A673 (cell line): ENCODE measurements around the gene SORBS2. TPM values are rescaled to one million over a fixed set of nuclear protein-coding genes. Genes with fewer than 3 reads are reported as not detected.

Experiments used
- BruUV-seq: library from RNA; stranded (reverse); fragments of 400-500 nt; replicated peaks from 2 replicates; lab custom pipeline; 2021; lab: Mats Ljungman, UMichigan
- CTCF ChIA-PET: fragments of 300-600 bp; sonication (Branson Sonifier 250); formaldehyde crosslinking; loops from one replicate; lab custom pipeline; 2022; ENCODE audit warnings: antibody characterized with exemption; lab: Charles Lee
- POLR2A ChIA-PET: fragments of 300-600 bp; sonication (Branson Sonifier 250); formaldehyde crosslinking; loops from one replicate; lab custom pipeline; 2022; ENCODE audit warnings: antibody characterized with exemption; ENCODE audit not compliant: low non-redundant PET; lab: Charles Lee
- DNase-seq: peaks from one replicate; pipeline ENCODE4 v3.0.0-alpha.2; 2015; ENCODE audit warnings: low spot score
- H3K27ac ChIP-seq: fragments of 200-600 bp; sonication (generic); 2 replicates; pipeline ENCODE4 v1.5.1; 2016; ENCODE audit warnings: mixed run types, low read depth, mild to moderate bottlenecking, mixed read lengths, antibody characterized with exemption, low read length; ENCODE audit not compliant: poor library complexity, severe bottlenecking
- H3K27me3 ChIP-seq: fragments of 200-600 bp; sonication (generic); replicated peaks from 2 replicates; pipeline ENCODE4 v1.6.1; 2017; ENCODE audit warnings: mixed run types, low read depth, mild to moderate bottlenecking, mixed read lengths, antibody characterized with exemption, low read length; ENCODE audit not compliant: insufficient read depth, poor library complexity
- H3K36me3 ChIP-seq: fragments of 200-600 bp; sonication (generic); 2 replicates; pipeline ENCODE4 v1.6.1; 2016; ENCODE audit warnings: mixed run types, mild to moderate bottlenecking, mixed read lengths, antibody characterized with exemption, low read length; ENCODE audit not compliant: insufficient read depth, poor library complexity, severe bottlenecking
- H3K4me1 ChIP-seq: fragments of 200-600 bp; sonication (generic); 2 replicates; pipeline ENCODE4 v1.6.1; 2017; ENCODE audit warnings: mixed run types, mild to moderate bottlenecking, mixed read lengths, antibody characterized with exemption, low read length; ENCODE audit not compliant: insufficient read depth, poor library complexity, severe bottlenecking
- H3K4me3 ChIP-seq: fragments of 200-600 bp; sonication (generic); 2 replicates; pipeline ENCODE4 v1.5.1; 2016; ENCODE audit warnings: low read depth, mixed run types, mild to moderate bottlenecking, mixed read lengths, low read length; ENCODE audit not compliant: poor library complexity, severe bottlenecking
- H3K9me3 ChIP-seq: fragments of 200-600 bp; sonication (generic); 2 replicates; pipeline ENCODE4 v1.6.1; 2016; ENCODE audit warnings: mixed run types, low read depth, mild to moderate bottlenecking, mixed read lengths, antibody characterized with exemption, low read length; ENCODE audit not compliant: poor library complexity, severe bottlenecking
- EZH2 ChIP-seq: fragments of 200-600 bp; sonication (generic); IDR thresholded peaks from 2 replicates; pipeline ENCODE4 v1.6.1; 2017; ENCODE audit warnings: borderline replicate concordance, low read depth, mild to moderate bottlenecking, mixed read lengths, antibody characterized with exemption, low read length; ENCODE audit not compliant: poor library complexity, severe bottlenecking
- intact Hi-C: fragments of 100-400 bp; cut with micrococcal nuclease; formaldehyde crosslinking; loops from one replicate; pipeline ENCODE4 v1.10.0; 2022; ENCODE audit not compliant: unreplicated experiment
- total RNA-seq: library from RNA; stranded (reverse); gene quantifications from 2 replicates; pipeline ENCODE4 v1.2.3, GENCODE V29; 2021
- TF ChIP-seq, protein P1 (sequence below): fragments of 300-800, 200-600 bp; sonication (generic); conservative IDR thresholded peaks from 2 replicates; pipeline ENCODE4 v1.5.1; 2017; ENCODE audit warnings: low read depth, mild to moderate bottlenecking, antibody characterized with exemption, low read length, moderate library complexity, mixed read lengths

SORBS2 gene
- total RNA-seq, 1 experiment from 2014 or later: not detected

DNA sequence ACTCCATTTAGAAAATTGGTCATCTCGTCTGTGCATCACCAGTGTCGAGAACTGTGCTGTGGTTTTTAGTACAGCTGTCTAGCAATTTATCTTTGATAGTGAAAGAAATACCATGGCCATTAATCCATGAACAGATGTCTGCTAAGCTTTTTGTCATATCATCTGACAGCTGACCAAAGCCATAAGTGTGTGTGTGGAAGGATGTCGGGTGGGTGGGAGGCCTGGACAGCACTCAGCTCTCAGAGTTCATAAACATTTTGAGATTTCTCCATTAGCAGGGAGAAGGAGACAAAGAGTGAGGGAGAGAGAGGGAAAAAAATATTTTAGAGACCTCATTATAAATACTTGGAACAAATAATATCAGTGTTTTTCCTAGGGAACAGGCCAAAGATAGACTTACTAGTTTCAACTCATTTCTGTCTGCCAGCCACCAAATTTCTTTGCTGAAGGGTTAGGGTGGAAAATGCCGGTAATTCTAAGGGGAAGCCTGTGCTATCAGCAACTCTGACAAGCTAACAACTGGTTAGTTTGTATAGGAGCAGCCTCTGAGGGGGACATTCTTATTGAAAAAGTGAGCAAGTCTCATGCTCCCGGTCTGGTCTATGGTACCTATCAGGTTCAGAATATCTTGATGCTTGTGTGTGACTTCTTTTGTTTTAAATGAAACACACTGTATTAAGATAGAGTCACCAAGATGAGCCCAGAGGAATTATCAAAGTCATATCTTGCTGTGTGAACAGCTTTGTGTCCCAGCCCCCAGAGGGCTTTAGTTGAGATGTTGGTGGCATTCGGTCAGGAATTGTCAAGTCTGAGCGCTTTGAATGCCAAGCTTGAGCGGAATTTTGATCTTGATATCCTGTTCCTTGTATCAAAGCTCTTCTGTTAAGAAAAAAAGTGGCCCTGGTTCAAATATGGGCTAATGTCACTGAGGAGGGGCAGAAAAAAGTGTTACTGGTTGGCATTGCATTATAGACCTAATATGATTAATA lies 234.7 kb downstream of the SORBS2 start:
- POLR2A ChIA-PET: no interaction called here
- BruUV-seq: no TSS peak

DNA sequence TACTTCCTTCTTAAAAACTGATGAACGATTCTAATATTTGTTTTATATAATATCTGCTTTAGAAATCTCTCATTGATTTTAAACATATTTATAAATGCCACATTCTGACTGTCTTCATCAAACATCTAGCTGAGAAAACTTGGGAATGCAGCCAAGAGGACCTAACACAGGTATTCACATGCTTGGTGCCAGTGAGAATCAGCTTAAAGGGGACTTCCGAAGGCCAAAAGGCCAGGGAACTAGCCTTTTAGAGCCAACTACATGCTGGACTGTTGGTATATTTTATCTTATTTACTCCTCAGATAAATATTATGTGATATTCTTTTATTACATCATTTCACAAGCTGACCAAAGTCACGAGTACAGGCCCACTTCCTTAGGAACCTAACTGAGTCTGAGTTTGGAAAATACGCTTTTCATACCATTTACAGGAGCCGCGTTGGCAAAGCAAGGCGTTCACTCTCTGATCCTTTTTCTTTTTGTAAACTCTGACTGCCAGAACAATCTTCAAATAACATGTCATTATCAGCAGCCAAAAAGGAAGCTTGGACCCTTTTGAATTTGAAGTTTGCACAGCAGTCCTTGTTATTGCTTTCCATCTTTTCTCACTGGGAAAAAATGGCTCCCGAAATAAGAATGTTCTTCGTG lies 235.6 kb downstream of the SORBS2 start:
- peaks cover 6% of the 10 kb centered on the region for H3K4me1 ChIP-seq
- no peak overlapping the region for H3K4me3 ChIP-seq
- intact Hi-C loops: no loop called here
- H3K27me3 ChIP-seq: no peaks in the 10 kb centered on the region
- no peak for TF ChIP-seq EZH2
- TF ChIP-seq, protein P1, sequence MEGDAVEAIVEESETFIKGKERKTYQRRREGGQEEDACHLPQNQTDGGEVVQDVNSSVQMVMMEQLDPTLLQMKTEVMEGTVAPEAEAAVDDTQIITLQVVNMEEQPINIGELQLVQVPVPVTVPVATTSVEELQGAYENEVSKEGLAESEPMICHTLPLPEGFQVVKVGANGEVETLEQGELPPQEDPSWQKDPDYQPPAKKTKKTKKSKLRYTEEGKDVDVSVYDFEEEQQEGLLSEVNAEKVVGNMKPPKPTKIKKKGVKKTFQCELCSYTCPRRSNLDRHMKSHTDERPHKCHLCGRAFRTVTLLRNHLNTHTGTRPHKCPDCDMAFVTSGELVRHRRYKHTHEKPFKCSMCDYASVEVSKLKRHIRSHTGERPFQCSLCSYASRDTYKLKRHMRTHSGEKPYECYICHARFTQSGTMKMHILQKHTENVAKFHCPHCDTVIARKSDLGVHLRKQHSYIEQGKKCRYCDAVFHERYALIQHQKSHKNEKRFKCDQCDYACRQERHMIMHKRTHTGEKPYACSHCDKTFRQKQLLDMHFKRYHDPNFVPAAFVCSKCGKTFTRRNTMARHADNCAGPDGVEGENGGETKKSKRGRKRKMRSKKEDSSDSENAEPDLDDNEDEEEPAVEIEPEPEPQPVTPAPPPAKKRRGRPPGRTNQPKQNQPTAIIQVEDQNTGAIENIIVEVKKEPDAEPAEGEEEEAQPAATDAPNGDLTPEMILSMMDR: no peak
- H3K27ac ChIP-seq: no peak overlapping the region
- BruUV-seq: no TSS peak
- ChIA-PET CTCF (no interaction called here), POLR2A (no interaction called here)
- H3K36me3 ChIP-seq: no peaks in the 10 kb centered on the region
- DNase-seq: no peak
- no peaks in the 10 kb centered on the region for H3K9me3 ChIP-seq

More for the DNA sequence above, 234.7 kb downstream of the SORBS2 start:
- Histone ChIP-seq H3K27ac (no peak overlapping the region), H3K9me3 (no peaks in the 10 kb centered on the region), H3K4me1 (peaks cover 6% of the 10 kb centered on the region), H3K36me3 (no peaks in the 10 kb centered on the region), H3K4me3 (no peak overlapping the region), H3K27me3 (no peaks in the 10 kb centered on the region)
- no peak for DNase-seq
- CTCF ChIA-PET: no interaction called here
- intact Hi-C loops: no loop called here
- TF ChIP-seq EZH2: no peak
- TF ChIP-seq, protein P1: no peak

DNA sequence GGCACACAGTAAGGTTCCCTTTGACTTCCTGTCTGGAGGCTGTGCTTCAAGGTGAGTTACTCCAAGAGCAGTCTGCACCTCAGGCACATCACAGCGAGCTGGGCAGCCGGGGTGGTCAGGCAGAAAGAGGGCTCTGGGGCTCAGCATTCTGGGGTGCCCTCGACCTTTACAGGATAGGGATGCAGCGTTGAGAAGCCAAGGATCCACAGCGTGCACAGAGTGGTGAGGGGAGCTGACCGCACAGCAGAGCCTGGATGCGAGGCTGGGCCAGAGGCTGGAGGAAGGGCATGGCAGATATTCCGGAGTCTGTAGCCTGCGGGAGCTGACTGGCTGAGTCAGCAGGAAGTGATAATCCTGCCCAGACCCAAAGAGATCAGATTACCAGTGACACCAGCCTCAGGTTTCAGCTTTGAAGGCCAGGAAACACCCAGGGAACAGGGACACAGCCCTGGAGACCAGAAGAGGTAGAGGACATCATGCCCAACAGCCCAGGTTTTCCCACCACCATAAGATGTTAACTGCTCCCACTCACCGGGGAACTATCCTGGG lies 238.3 kb downstream of the SORBS2 start:
- no peaks in the 10 kb centered on the region for H3K9me3 ChIP-seq
- no peak overlapping the region for H3K27ac ChIP-seq
- H3K4me1 ChIP-seq: peaks cover 6% of the 10 kb centered on the region
- H3K4me3 ChIP-seq: no peak overlapping the region
- H3K36me3 ChIP-seq: no peaks in the 10 kb centered on the region
- CTCF ChIA-PET: no interaction called here
- intact Hi-C loops: no loop called here
- peak; percentile 61 for DNase-seq
- no TSS peak for BruUV-seq
- no peak for TF ChIP-seq EZH2
- TF ChIP-seq, protein P1: no peak
- H3K27me3 ChIP-seq: no peaks in the 10 kb centered on the region
- POLR2A ChIA-PET: no interaction called here
